Left lung (tissue), 10 donors: ENCODE results near the gene SNED1. TPM values are rescaled to one million over a fixed set of nuclear protein-coding genes. Genes with fewer than 3 reads are reported as not detected.
A peak's percentile ranks its signal among the peaks of the same experiment; 100 is the strongest.

ENCODE experiments used
- ATAC-seq: fragments of 200-7000 bp; cut with Tn5 transposase; one replicate; pipeline ENCODE4 v1.9.1; 2020; ENCODE audit warnings: moderate library complexity
- DNase-seq, 4 donors: peaks; one replicate each; pipeline ENCODE4 v3.0.0-alpha.2; 2013 to 2020
- H3K27ac ChIP-seq, 2 donors: fragments of 200-600 bp; sonication (generic) in 1 of 2; one replicate each; pipeline versions ENCODE4 v1.5.0 to v1.8.0; 2020 to 2021
- H3K27me3 ChIP-seq, 2 donors: fragments of 200-600 bp; sonication (generic) in 1 of 2; one replicate each; pipeline versions ENCODE4 v1.5.0 to v1.8.0; 2020 to 2021
- H3K36me3 ChIP-seq, 2 donors: fragments of 200-600 bp; sonication (generic) in 1 of 2; one replicate each; pipeline versions ENCODE4 v1.5.0 to v1.8.0; 2020 to 2021
- H3K4me1 ChIP-seq, 2 donors: fragments of 200-600 bp; one replicate each; pipeline ENCODE4 v1.8.0; 2021
- H3K4me3 ChIP-seq, 2 donors: fragments of 200-600 bp; sonication (generic) in 1 of 2; one replicate each; pipeline versions ENCODE4 v1.5.0 to v1.8.0; 2020 to 2021; ENCODE audit warnings: mild to moderate bottlenecking in 1 of 2
- H3K9me3 ChIP-seq, 2 donors: fragments of 200-600 bp; sonication (generic) in 1 of 2; one replicate each; pipeline versions ENCODE4 v1.5.0 to v1.8.0; 2020 to 2021
- intact Hi-C, 2 donors: fragments of 100-400 bp; cut with DNase I; formaldehyde crosslinking; loops; one replicate each; pipeline versions ENCODE4 v1.11.2 to v1.14.2; 2022
- polyA plus RNA-seq, 6 donors: library from polyadenylated mRNA; unstranded; fragments of 120-200 nt; gene quantifications; one replicate each; pipeline ENCODE4 v1.2.1, GENCODE V29; 2013; ENCODE audit not compliant: insufficient read length in 6 of 6
- total RNA-seq, 2 donors: library from RNA; stranded (reverse); fragmentation: NEBNext Ultra II Directional; extraction: Animal tissue kit (Norgen Biotek cat#: 25700); gene quantifications; one replicate each; pipeline ENCODE4 v1.2.1, GENCODE V29; 2021
- TF ChIP-seq, protein P1 (sequence below), 2 donors: fragments of 200-600 bp; sonication (generic) in 1 of 2; IDR thresholded peaks; one replicate each; pipeline versions ENCODE4 v1.5.0 to v1.8.0; 2021; ENCODE audit warnings: antibody characterized with exemption in 2 of 2
- donor health status: DM: no; HTN: yes; CAD: no.
- donor health status: DM: no; HTN: no; CAD: no.

The SNED1 gene
- total and polyA plus RNA-seq, 8 donors: 36.4 to 81.0 (median 54.7) TPM

DNA sequence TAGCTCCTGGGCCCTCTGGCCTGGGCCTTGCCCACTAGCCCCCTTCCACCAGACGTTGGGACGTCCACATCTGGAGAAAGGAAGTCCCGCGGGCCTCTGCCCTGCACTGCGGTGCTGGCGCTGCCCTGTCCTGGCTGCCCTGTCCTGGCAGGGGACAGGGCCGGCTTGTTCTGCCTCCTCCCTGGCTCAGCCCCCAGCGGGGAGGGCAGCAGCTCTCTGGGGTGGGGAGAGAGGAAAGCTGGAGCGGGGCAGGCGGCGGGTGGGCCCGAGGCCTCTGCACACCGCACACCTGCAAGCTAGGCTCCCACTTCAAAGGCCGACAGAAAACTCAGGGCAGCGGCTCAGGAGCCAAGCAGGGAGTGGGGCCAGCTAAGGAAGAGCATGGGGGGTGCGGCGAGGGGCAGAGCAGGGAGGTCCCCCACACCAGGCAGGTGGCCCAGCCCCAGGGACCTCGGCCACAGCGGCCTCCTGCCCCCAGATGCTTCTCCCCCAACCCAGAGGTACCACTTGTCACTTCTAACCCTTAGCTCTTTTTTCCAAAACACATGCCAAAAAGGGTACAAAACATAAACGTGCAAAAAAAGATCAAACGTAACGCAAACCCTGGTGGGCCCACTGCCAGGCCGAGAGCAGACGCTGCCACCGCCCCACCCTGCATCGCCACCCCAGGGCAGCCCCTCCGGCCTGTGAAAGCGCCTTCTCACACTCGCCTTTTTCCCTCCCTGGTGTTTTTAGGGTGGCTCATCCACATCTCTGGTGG lies 13.5 kb downstream of the SNED1 start:
- no peak overlapping the region for H3K27ac ChIP-seq
- intact Hi-C loops: no loop called here
- H3K36me3 ChIP-seq: no peaks in the 10 kb centered on the region
- H3K4me1 ChIP-seq: peaks cover 14 to 19% of the 10 kb centered on the region in 2 donors
- H3K27me3 ChIP-seq: no peaks in the 10 kb centered on the region
- H3K9me3 ChIP-seq: no peaks in the 10 kb centered on the region
- H3K4me3 ChIP-seq: no peak overlapping the region
- DNase-seq: peak in 1 of 4 donors; percentile 73
- TF ChIP-seq, protein P1, sequence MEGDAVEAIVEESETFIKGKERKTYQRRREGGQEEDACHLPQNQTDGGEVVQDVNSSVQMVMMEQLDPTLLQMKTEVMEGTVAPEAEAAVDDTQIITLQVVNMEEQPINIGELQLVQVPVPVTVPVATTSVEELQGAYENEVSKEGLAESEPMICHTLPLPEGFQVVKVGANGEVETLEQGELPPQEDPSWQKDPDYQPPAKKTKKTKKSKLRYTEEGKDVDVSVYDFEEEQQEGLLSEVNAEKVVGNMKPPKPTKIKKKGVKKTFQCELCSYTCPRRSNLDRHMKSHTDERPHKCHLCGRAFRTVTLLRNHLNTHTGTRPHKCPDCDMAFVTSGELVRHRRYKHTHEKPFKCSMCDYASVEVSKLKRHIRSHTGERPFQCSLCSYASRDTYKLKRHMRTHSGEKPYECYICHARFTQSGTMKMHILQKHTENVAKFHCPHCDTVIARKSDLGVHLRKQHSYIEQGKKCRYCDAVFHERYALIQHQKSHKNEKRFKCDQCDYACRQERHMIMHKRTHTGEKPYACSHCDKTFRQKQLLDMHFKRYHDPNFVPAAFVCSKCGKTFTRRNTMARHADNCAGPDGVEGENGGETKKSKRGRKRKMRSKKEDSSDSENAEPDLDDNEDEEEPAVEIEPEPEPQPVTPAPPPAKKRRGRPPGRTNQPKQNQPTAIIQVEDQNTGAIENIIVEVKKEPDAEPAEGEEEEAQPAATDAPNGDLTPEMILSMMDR (IDR thresholded peaks at IDR 0.05): no peak
- ATAC-seq: no peak

DNA sequence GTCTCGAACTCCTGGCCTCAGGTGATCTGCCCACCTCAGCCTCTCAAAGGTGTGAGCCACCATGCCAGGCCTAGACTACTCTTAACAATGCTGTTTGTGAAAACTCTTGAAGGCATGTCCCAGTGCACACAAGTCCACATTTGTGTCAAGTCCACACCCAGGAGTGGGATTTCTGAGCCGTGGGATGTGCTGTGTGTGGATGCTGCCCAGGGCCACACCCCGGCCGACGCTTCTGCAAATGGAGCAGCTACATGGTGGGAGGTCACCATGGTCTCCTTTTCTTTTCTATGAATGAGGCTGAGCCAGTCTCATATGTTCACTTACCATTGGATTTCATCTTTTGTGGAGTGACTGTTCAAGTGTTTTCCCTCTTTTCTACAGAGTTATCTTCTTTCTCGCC lies 15.8 kb downstream of the SNED1 start:
- H3K9me3 ChIP-seq: no peaks in the 10 kb centered on the region
- TF ChIP-seq, protein P1 (IDR thresholded peaks at IDR 0.05): no peak
- peaks cover 13 to 16% of the 10 kb centered on the region in 2 donors for H3K4me1 ChIP-seq
- H3K27me3 ChIP-seq: no peaks in the 10 kb centered on the region
- no peak for DNase-seq
- ATAC-seq: no peak
- H3K27ac ChIP-seq: no peak overlapping the region
- H3K36me3 ChIP-seq: no peaks in the 10 kb centered on the region
- intact Hi-C loops: no loop called here
- no peak overlapping the region for H3K4me3 ChIP-seq

DNA sequence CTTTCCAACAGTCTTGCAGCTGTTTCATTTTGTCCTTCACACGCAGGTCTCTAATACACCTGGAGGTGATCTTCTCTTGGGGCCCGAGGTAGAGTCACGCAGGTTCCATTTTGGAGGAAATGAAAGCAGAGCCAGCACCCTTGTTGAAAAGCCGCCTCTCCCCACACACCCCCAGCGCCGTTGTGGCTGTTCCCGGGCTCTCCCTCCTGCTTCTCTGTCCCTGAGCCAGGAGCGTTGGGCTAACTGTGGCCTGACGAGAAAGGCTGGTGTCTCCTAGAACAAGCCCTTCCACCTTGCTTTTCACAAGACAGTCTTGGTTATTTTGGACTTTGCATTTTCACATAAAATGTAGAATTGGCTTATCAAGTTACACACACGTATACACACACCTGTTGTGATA lies 16.3 kb downstream of the SNED1 start:
- H3K4me3 ChIP-seq: no peak overlapping the region
- H3K27me3 ChIP-seq: no peaks in the 10 kb centered on the region
- TF ChIP-seq, protein P1 (IDR thresholded peaks at IDR 0.05): no peak
- no peak overlapping the region for H3K27ac ChIP-seq
- intact Hi-C loops: no loop called here
- peaks cover 10 to 11% of the 10 kb centered on the region in 2 donors for H3K4me1 ChIP-seq
- H3K9me3 ChIP-seq: no peaks in the 10 kb centered on the region
- ATAC-seq (no peak), DNase-seq (no peak)
- no peaks in the 10 kb centered on the region for H3K36me3 ChIP-seq

DNA sequence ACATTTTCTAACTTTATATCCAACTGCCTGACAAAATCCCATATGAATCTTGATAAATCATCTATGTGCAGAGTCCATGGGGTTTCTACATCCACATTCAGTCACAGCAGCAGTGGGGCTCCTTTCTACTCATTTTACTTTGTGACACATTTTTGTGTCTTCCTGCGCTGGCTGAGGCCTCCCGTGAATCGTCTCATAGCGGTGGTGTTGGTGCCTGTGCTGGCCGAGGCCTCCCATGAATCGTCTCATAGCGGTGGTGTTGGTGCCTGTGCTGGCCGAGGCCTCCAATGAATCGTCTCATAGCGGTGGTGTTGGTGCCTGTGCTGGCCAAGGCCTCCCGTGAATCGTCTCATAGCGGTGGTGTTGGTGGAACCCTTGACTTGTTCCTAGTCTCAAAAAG lies 17.0 kb downstream of the SNED1 start:
- Histone ChIP-seq H3K4me3 (no peak overlapping the region), H3K27ac (no peak overlapping the region), H3K9me3 (no peaks in the 10 kb centered on the region), H3K27me3 (no peaks in the 10 kb centered on the region), H3K4me1 (peaks cover 3 to 4% of the 10 kb centered on the region in 2 donors), H3K36me3 (no peaks in the 10 kb centered on the region)
- intact Hi-C loops: no loop called here
- peak in 1 of 4 donors; percentile 59 for DNase-seq
- TF ChIP-seq, protein P1 (IDR thresholded peaks at IDR 0.05): no peak
- ATAC-seq: no peak

DNA sequence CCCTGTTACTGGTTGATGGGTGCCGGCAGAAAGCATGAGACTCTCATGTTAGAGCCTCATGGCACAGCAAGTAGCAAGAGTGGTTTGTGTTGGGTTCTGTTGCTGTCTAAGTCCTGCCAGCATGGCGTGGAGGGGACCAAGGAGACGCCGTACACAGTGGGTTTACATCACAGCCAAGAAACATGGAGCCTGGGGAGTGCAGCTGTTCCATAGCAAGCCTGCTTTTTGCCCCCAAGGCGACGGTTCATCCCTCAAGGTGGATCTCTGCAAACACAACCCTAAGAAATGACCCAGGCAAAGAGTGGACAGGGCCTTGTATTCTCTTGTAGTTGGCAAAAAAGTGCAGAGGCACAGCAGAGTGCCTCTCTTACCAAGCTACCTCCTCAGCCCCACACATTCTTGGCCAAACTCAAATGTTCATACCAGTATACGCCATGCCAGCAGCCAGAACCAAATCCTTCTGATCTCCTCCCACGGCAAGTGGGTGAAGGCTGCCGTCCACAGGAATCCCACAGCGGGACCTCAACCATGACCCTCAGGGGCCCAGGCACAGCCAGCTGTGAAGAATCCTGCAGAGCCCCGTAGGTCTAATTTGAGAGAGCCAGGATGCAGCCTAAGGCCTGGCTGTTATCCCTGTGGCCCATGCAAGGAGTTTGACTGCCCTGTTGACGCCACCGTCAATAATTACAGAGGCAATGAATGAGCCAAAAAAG lies 19.0 kb downstream of the SNED1 start:
- TF ChIP-seq, protein P1 (IDR thresholded peaks at IDR 0.05): no peak
- Histone ChIP-seq H3K9me3 (no peaks in the 10 kb centered on the region), H3K27me3 (no peaks in the 10 kb centered on the region), H3K27ac (no peak overlapping the region), H3K36me3 (no peaks in the 10 kb centered on the region), H3K4me1 (no peaks in the 10 kb centered on the region), H3K4me3 (no peak overlapping the region)
- intact Hi-C loops: no loop called here
- DNase-seq (peak in 1 of 4 donors; percentile 47), ATAC-seq (no peak)
